SK-N-SH (cell line): ENCODE results near the gene MFSD11. TPM values are rescaled to one million over a fixed set of nuclear protein-coding genes. Genes with fewer than 3 reads are reported as not detected.
A peak's percentile ranks its signal among the peaks of the same experiment; 100 is the strongest.

Experiments
- CTCF ChIA-PET: fragments of 300-600, 350-600 bp; formaldehyde crosslinking; extraction: SDS; loops from one replicate; lab custom pipeline; 2021; lab: Yijun Ruan, JAX
- POLR2A ChIA-PET: fragments of 350-600 bp; sonication (Branson Sonifier 250); formaldehyde crosslinking; extraction: SDS; loops from one replicate; lab custom pipeline; 2020; ENCODE audit warnings: antibody characterized with exemption, inconsistent platforms; lab: Yijun Ruan, JAX
- DNase-seq: peaks from one replicate; pipeline ENCODE4 v3.0.0; 2012
- H2AFZ ChIP-seq: fragments of 200-600 bp; sonication (generic); 2 replicates; pipeline ENCODE4 v1.8.1; 2016; ENCODE audit warnings: antibody characterized with exemption, mild to moderate bottlenecking, low read depth
- H3F3A ChIP-seq: fragments of 200-600 bp; sonication (generic); replicated peaks from 2 replicates; pipeline ENCODE3; 2016; ENCODE audit warnings: antibody characterized with exemption, mild to moderate bottlenecking; ENCODE audit not compliant: insufficient read depth
- H3K27ac ChIP-seq, 2 experiments: fragments of 200-500 bp in 1 of 2; fragments of 200-600 bp in 1 of 2; sonication (Bioruptor generic) in 1 of 2; sonication (generic), shearing (Covaris generic) in 1 of 2; 2 replicates each; pipeline versions ENCODE4 v1.5.1 to v1.6.1; 2014 to 2016; ENCODE audit warnings: low read depth in 2 of 2, inconsistent platforms in 1 of 2, low read length in 1 of 2, mild to moderate bottlenecking in 1 of 2, mixed read lengths in 1 of 2
- H3K27me3 ChIP-seq: fragments of 200-600 bp; sonication (generic), shearing (Covaris generic); 2 replicates; pipeline ENCODE4 v1.6.1; 2016; ENCODE audit warnings: mixed run types; ENCODE audit not compliant: insufficient read depth
- H3K36me3 ChIP-seq, 2 experiments: fragments of 200-500 bp in 1 of 2; fragments of 200-600 bp in 1 of 2; sonication (Bioruptor generic) in 1 of 2; sonication (generic) in 1 of 2; replicated peaks in 1 of 2; 2 replicates each; pipeline versions ENCODE3 to v1.5.1; 2014 to 2016; ENCODE audit warnings: low read length in 1 of 2, mild to moderate bottlenecking in 1 of 2; ENCODE audit not compliant: insufficient read depth in 2 of 2, control insufficient read depth in 1 of 2
- H3K4me1 ChIP-seq, 2 experiments: fragments of 200-500 bp in 1 of 2; fragments of 200-600 bp in 1 of 2; sonication (Bioruptor generic) in 1 of 2; sonication (generic), shearing (Covaris generic) in 1 of 2; 2 replicates each; pipeline versions ENCODE4 v1.5.1 to v1.6.1; 2014 to 2016; ENCODE audit warnings: low read depth in 1 of 2, low read length in 1 of 2, mixed run types in 1 of 2; ENCODE audit not compliant: insufficient read depth in 2 of 2, control insufficient read depth in 1 of 2
- H3K4me2 ChIP-seq: fragments of 200-600 bp; sonication (generic), shearing (Covaris generic); 2 replicates; pipeline ENCODE4 v1.6.1; 2017; ENCODE audit warnings: mixed run types
- H3K4me3 ChIP-seq, 2 experiments: fragments of 200-500 bp in 1 of 2; fragments of 200-600 bp in 1 of 2; sonication (Bioruptor generic) in 1 of 2; sonication (generic), shearing (Covaris generic) in 1 of 2; 2 replicates each; pipeline versions ENCODE4 v1.5.1 to v1.8.1; 2014 to 2016; ENCODE audit warnings: low read depth in 2 of 2, inconsistent platforms in 1 of 2, low read length in 1 of 2, mild to moderate bottlenecking in 1 of 2, mixed read lengths in 1 of 2, moderate library complexity in 1 of 2
- H3K79me2 ChIP-seq: fragments of 200-600 bp; sonication (generic); 2 replicates; pipeline ENCODE4 v1.8.1; 2017; ENCODE audit warnings: mild to moderate bottlenecking; ENCODE audit not compliant: insufficient read depth
- H3K9ac ChIP-seq: fragments of 200-600 bp; sonication (generic); 2 replicates; pipeline ENCODE4 v1.6.1; 2017; ENCODE audit warnings: mixed run types
- H3K9me2 ChIP-seq: fragments of 200-600 bp; sonication (generic); 2 replicates; pipeline ENCODE4 v1.6.1; 2017; ENCODE audit warnings: mixed run types
- H3K9me3 ChIP-seq: fragments of 200-600 bp; sonication (generic); 2 replicates; pipeline ENCODE4 v1.6.1; 2017; ENCODE audit warnings: mixed run types, mild to moderate bottlenecking, moderate library complexity
- H4K20me1 ChIP-seq: fragments of 200-600 bp; sonication (generic); 2 replicates; pipeline ENCODE4 v1.6.1; 2017; ENCODE audit warnings: mild to moderate bottlenecking, mixed run types; ENCODE audit not compliant: insufficient read depth
- CHD2 ChIP-seq: fragments of 150-350 bp; IDR thresholded peaks from 2 replicates; pipeline ENCODE4 v1.6.1; 2018; ENCODE audit warnings: low read length; ENCODE audit not compliant: partially characterized antibody
- EP300 ChIP-seq, 2 experiments: IDR thresholded peaks; 2 replicates each; pipeline versions ENCODE4 v1.4.0 to v1.6.1; 2012; ENCODE audit warnings: borderline replicate concordance in 1 of 2, low read depth in 1 of 2, low read length in 1 of 2
- FOXJ3 ChIP-seq: sonication (generic); formaldehyde crosslinking; IDR thresholded peaks from 2 replicates; pipeline ENCODE4 v1.5.1; 2020; ENCODE audit warnings: mild to moderate bottlenecking, missing genetic modification reagents
- GABPA ChIP-seq: IDR thresholded peaks from 2 replicates; pipeline ENCODE4 v1.4.0; 2012; ENCODE audit warnings: low read depth, mild to moderate bottlenecking
- GATA2 ChIP-seq: sonication (generic); formaldehyde crosslinking; IDR thresholded peaks from 2 replicates; pipeline ENCODE4 v1.5.0; 2020; ENCODE audit warnings: mild to moderate bottlenecking, missing genetic modification reagents
- JUND ChIP-seq: IDR thresholded peaks from 2 replicates; pipeline ENCODE4 v1.4.0; 2012
- NFIC ChIP-seq: IDR thresholded peaks from 2 replicates; pipeline ENCODE4 v1.4.0; 2012; ENCODE audit warnings: borderline replicate concordance
- NRF1 ChIP-seq: IDR thresholded peaks from 2 replicates; pipeline ENCODE4 v1.6.1; 2012; ENCODE audit warnings: low read depth, mild to moderate bottlenecking, low read length
- POLR2AphosphoS5 ChIP-seq: IDR thresholded peaks from 2 replicates; pipeline ENCODE4 v1.6.1; 2012; ENCODE audit warnings: low read depth, low read length
- RAD21 ChIP-seq: IDR thresholded peaks from 2 replicates; pipeline ENCODE4 v1.6.1; 2012; ENCODE audit warnings: mild to moderate bottlenecking, low read length
- REST ChIP-seq: IDR thresholded peaks from 2 replicates; pipeline ENCODE4 v1.6.1; 2012; ENCODE audit warnings: mild to moderate bottlenecking, low read depth, low read length, moderate library complexity
- SIN3A ChIP-seq: IDR thresholded peaks from 2 replicates; pipeline ENCODE4 v1.6.1; 2012; ENCODE audit warnings: low read depth, mild to moderate bottlenecking, low read length, moderate library complexity, borderline replicate concordance
- SMC3 ChIP-seq: IDR thresholded peaks from 2 replicates; pipeline ENCODE4 v1.6.1; 2012; ENCODE audit warnings: low read depth, low read length, improper control_type of control experiment
- TAF1 ChIP-seq: IDR thresholded peaks from 2 replicates; pipeline ENCODE4 v1.6.1; 2012; ENCODE audit warnings: low read depth, mild to moderate bottlenecking, low read length, moderate library complexity, borderline replicate concordance
- TCF12 ChIP-seq: IDR thresholded peaks from 2 replicates; pipeline ENCODE4 v1.4.0; 2012
- WGBS: methylation state at CpG from one replicate; pipeline ENCODE4 v1.1.6; 2017; ENCODE audit warnings: low lambda C conversion rate; 5-methylcytosine and 5-hydroxymethylcytosine counted together
- polyA plus RNA-seq, 3 experiments: library from polyadenylated mRNA; depleted of rRNA; stranded (reverse); fragments of >200 nt; gene quantifications; 2 replicates each; pipeline ENCODE4 v1.2.3, GENCODE V29; 2012
- TF ChIP-seq, protein P1 (sequence below): fragments of 200-600 bp; sonication (generic); IDR thresholded peaks from 2 replicates; pipeline ENCODE4 v1.6.1; 2017; ENCODE audit warnings: antibody characterized with exemption, mild to moderate bottlenecking, moderate library complexity
- TF ChIP-seq, protein P2 (sequence below): IDR thresholded peaks from 2 replicates; pipeline ENCODE4 v1.4.0; 2012; ENCODE audit warnings: low read depth
- TF ChIP-seq, protein P3 (sequence below): IDR thresholded peaks from 2 replicates; pipeline ENCODE4; 2012

MFSD11 gene
- polyA plus RNA-seq, 1 of the 3 experiments (the other 2 are of a cell fraction): 22.7 TPM

- Histone ChIP-seq H4K20me1 (peaks cover 42% of the 10 kb centered on the region), H3K4me1 (peaks cover 16 to 34% of the 10 kb centered on the region in 2 experiments), H3K4me3 (no peak overlapping the region), H3K4me2 (no peak overlapping the region), H3K36me3 (peaks cover 2 to 8% of the 10 kb centered on the region in 2 experiments), H3K9ac (no peak overlapping the region), H3K9me3 (no peaks in the 10 kb centered on the region), H3K9me2 (no peaks in the 10 kb centered on the region), H3K79me2 (peaks cover 94% of the 10 kb centered on the region), H2AFZ (no peak overlapping the region), H3K27ac (no peak overlapping the region), H3K27me3 (no peaks in the 10 kb centered on the region), H3F3A (peaks cover 37% of the 10 kb centered on the region)
- no peak for DNase-seq
- TF ChIP-seq SIN3A (no peak), TCF12 (no peak), SMC3 (no peak), EP300 (IDR thresholded peaks at IDR 0.05; ENCODE audit: borderline replicate concordance in 1 of 2, low read depth in 1 of 2, low read length in 1 of 2) (no peak), CHD2 (no peak), POLR2AphosphoS5 (no peak)
- ChIA-PET CTCF (interaction anchor here (0.9 to 14.3 kb wide), 4 partner anchors 21 to 247 kb away, joined by 3 to 255 read pairs (median 3); no protein-coding TSS in a partner anchor), POLR2A (no interaction called here)
- WGBS: 98% methylated on average over 3 of the region's 3 CpGs
These were observed 31.1 kb upstream of the MFSD11 start for GRCh38 chr17:76706817-76707216.

GRCh38 chr17:76707985-76708807 is 29.7 kb upstream of the MFSD11 start:
- Histone ChIP-seq H3K4me3 (peak overlapping the region in 1 of 2 experiments; percentile 89; a peak in 1 of 4 replicates), H3K9me3 (no peaks in the 10 kb centered on the region), H3K27ac (peak overlapping the region; percentile 88 to 95; a peak in 3 of 4 replicates), H3K9me2 (no peaks in the 10 kb centered on the region), H3K36me3 (peaks cover 8% of the 10 kb centered on the region in 2 experiments), H3K9ac (peak overlapping the region; percentile 85; the same call in 1 of the 2 replicates), H3K27me3 (no peaks in the 10 kb centered on the region), H4K20me1 (peaks cover 30% of the 10 kb centered on the region), H3F3A (peaks cover 38% of the 10 kb centered on the region), H2AFZ (no peak overlapping the region), H3K4me2 (peak overlapping the region; percentile 96), H3K4me1 (peaks cover 14 to 33% of the 10 kb centered on the region in 2 experiments), H3K79me2 (peaks cover 94% of the 10 kb centered on the region)
- ChIA-PET POLR2A (interaction anchor here (1.1 to 1.6 kb wide), 2 partner anchors 18 to 35 kb away, joined by 3 to 4 read pairs; partner anchors contain the start of genes JMJD6 and METTL23), CTCF (interaction anchor here (0.7 to 14.3 kb wide), 10 partner anchors 11 to 348 kb away, joined by 3 to 255 read pairs (median 4); no protein-coding TSS in a partner anchor)
- 93% methylated on average over 14 of the region's 14 CpGs for WGBS
- peak; percentile 52 for DNase-seq
- no peak for TF ChIP-seq TAF1
- TF ChIP-seq, protein P1, sequence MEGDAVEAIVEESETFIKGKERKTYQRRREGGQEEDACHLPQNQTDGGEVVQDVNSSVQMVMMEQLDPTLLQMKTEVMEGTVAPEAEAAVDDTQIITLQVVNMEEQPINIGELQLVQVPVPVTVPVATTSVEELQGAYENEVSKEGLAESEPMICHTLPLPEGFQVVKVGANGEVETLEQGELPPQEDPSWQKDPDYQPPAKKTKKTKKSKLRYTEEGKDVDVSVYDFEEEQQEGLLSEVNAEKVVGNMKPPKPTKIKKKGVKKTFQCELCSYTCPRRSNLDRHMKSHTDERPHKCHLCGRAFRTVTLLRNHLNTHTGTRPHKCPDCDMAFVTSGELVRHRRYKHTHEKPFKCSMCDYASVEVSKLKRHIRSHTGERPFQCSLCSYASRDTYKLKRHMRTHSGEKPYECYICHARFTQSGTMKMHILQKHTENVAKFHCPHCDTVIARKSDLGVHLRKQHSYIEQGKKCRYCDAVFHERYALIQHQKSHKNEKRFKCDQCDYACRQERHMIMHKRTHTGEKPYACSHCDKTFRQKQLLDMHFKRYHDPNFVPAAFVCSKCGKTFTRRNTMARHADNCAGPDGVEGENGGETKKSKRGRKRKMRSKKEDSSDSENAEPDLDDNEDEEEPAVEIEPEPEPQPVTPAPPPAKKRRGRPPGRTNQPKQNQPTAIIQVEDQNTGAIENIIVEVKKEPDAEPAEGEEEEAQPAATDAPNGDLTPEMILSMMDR: no peak
- no peak for TF ChIP-seq POLR2AphosphoS5
- TF ChIP-seq SMC3: no peak
- no peak for TF ChIP-seq GABPA
- TF ChIP-seq CHD2: no peak
- TF ChIP-seq JUND: no peak
- TF ChIP-seq, protein P2, sequence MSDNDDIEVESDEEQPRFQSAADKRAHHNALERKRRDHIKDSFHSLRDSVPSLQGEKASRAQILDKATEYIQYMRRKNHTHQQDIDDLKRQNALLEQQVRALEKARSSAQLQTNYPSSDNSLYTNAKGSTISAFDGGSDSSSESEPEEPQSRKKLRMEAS: no peak
- no peak for TF ChIP-seq SIN3A
- TF ChIP-seq RAD21: no peak
- TF ChIP-seq TCF12: no peak
- TF ChIP-seq GATA2 (CRISPR knock-in tag): no peak
- no peak for TF ChIP-seq NFIC
- no peak for TF ChIP-seq NRF1
- TF ChIP-seq FOXJ3: no peak
- TF ChIP-seq, protein P3, sequence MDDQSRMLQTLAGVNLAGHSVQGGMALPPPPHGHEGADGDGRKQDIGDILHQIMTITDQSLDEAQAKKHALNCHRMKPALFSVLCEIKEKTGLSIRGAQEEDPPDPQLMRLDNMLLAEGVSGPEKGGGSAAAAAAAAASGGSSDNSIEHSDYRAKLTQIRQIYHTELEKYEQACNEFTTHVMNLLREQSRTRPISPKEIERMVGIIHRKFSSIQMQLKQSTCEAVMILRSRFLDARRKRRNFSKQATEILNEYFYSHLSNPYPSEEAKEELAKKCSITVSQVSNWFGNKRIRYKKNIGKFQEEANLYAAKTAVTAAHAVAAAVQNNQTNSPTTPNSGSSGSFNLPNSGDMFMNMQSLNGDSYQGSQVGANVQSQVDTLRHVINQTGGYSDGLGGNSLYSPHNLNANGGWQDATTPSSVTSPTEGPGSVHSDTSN: no peak
- TF ChIP-seq REST: no peak
